NCI-H345 treated with DMSO at 0.1 percent for 48 hours (cell line): ENCODE data around the gene PRTFDC1.
"Not testable (repeated sequence)": the region's sequence is repeated elsewhere in the genome, so short reads cannot be mapped to it uniquely, and the experiment has no call there.

ENCODE experiments used
- DNase-seq: peaks from one replicate; lab custom pipeline; 2025; ENCODE audit not compliant: unreplicated experiment; lab: John Stamatoyannopoulos, UW

PRTFDC1 gene

DNA sequence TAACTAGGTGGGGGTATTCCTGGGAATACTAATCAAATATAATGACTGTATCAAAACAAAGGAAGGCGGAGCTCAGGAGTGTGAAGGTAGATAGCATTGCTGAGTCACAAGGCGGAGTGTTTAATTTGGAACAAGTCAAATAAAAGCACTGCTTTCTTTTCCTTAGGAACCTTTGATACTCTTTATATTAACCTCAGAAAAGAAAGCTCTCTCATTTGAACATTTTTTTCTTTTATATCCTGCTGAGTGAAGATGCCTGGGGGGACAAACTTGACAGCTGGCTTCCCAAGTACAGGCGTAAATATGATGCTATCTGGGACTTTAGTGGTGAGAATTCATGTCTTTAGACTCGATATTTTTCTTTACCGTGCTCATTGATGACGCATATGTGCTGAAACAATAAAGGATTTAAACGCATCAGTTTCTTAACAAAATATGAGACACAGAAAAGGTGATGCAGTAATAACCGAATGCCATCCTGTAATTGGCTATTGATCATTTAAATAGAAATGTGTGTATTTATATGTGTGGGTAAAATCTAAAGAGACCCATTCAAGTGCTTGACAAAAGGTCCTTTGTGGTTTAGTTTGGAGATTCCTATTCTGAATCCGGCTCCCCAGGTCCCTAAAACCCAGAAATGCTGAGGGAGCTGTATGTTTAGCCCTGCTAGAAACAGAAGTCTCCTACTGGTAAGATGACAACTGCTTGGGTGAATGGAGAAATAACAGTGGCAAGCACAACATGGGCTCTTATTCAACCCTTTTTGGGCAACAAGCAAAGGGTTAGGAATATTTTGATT is 102.7 kb downstream of the PRTFDC1 start:
- DNase-seq: peak; percentile 30

GRCh38 chr10:24849051-24849450 is 103.4 kb downstream of the PRTFDC1 start:
- DNase-seq: no peak

- no peak for DNase-seq
These were observed 104.2 kb downstream of the PRTFDC1 start for GRCh38 chr10:24848195-24848594.

DNA sequence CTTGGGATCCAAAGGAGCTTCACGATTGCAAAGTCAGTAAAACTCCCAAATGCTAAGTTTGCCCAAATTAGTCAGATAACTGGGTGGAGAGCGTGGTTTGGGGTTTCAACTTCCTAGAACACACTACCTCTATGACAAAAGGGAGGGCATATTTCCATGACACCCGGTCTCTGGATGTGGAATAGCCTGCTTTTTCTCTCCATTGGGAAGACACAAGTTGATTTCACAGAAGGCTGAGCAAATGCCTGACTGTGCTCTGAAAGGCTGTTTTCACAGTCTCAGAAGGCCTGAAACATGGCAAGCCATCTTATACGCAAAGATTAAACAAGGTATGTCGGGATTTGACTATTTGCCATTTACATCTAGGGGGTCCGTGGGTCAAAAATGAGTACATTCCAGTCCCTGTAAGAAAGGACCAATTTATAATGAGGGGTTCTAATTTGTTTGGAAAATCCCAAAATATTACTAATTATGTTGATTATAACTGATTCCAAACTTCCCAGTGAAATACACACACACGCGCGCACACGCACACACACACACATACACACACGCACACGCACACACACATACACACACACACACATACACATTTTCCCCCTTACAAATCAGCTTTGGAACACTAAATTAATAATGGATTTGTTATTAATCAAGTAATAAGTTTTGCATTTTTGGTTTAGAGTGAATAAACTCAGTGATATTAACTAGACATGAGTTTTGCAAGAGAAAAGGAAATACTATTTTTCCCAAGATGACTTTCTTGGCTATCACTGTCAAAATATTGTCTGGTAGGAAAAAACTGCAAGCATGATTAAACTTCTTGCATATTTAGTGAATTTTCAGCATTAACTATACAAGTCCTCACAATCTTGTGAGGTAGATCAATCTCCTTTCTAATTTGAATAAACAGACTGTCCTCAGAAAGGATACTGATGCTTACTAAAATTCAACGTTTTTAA is 105.0 kb downstream of the PRTFDC1 start:
- no peak for DNase-seq

DNA sequence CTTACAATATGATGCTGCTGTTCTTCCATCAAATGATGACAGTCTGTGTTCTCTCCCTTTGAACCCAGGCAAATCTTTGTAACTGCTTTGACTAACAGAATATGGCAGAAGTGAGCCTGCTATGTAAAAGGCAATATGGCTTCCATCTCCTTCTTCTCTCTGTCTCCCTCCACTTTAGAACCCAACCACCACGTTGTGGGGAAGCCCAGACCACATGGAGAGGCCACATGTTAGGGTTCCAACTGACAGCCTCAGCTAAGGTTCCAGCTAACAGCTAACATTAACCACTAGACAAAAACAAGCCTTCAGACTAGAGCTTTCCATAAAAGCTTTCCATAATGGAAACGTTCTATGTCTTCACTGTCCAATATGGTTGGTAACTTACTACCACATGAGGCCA is 107.7 kb downstream of the PRTFDC1 start:
- no peak for DNase-seq

- DNase-seq: no peak
These were observed 109.2 kb downstream of the PRTFDC1 start for GRCh38 chr10:24843256-24843655.

DNA sequence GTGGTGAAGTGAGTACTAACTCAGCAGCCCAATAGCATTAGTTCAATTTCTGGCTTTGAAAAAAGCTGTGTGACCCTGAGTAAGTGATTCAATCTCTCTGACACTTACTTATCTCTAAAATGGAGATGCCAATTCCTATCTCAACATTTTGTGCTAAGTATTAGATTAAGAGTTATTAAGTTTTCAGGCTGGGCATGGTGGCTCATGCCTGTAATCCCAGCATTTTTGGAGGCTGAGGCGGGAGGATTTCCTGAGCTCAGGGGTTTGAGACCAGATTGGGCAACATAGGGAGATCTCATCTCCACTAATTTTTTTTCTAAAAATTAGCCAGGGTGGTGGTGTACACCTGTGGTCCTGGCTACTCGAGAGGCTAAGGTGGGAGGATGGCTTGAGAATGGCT is 109.5 kb downstream of the PRTFDC1 start:
- DNase-seq: no peak

GRCh38 chr10:24841530-24841929 is 110.9 kb downstream of the PRTFDC1 start:
- DNase-seq: no peak

DNA sequence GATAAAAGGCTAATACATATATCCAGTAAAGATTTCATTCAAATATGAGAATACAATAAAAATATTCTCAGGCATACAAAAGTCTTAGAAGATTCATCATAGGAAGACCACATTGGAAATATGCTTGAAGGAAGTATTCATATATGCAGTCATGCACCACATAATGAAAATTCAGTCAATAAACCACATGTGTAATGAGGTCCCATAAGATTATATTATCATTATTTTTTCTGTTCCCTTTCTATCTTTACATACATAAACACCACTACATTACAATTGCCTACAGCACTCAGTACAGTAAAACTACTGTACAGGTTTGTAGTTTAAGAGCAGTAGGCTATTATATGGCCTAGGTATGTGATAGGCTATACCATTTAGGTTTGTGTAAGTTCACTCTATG is 111.6 kb downstream of the PRTFDC1 start:
- no peak for DNase-seq

- not testable (repeated sequence) for DNase-seq
These were observed 114.6 kb downstream of the PRTFDC1 start for GRCh38 chr10:24837781-24838180.

DNA sequence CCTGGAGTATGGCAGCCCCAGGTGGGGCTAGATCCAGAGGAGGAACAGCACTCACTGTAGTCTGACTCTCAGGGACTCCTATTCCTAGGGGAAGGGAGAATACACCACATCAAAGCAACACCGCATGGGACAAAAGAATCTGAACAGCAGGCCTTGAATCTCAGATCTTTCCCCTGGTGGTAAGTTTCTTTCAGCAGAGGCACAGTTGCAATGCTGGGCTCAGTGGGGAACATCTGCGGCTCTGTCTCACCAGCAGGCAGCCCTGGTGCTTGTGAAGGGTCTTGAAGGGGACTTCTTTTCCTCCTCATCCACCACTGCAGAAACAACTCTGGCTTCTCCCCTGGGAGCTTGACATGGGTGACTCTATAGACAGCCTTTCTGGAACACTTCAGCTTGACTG is 117.5 kb downstream of the PRTFDC1 start:
- no peak for DNase-seq

DNA sequence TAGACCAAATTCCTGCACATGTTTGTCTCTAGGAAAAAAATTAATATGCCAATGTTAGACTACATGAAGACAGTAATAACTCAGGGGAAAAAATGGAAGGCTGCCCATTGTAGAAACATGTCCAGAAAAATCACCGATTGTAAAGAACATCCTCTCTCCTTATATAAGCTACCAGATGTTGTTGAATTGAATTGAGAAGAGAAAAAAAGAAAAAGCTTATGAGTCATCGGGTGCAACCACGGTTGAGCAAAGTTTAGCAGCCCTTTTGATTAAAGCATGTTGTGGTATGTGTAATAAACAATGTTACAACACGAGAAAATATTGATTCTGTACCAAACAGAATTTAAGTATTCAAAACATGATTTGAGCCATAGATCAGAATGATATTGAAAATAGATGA is 126.4 kb downstream of the PRTFDC1 start:
- no peak for DNase-seq

GRCh38 chr10:24825551-24825950 is 126.9 kb downstream of the PRTFDC1 start:
- no peak for DNase-seq

- no peak for DNase-seq
These were observed 127.9 kb downstream of the PRTFDC1 start for GRCh38 chr10:24824536-24824935.

DNA sequence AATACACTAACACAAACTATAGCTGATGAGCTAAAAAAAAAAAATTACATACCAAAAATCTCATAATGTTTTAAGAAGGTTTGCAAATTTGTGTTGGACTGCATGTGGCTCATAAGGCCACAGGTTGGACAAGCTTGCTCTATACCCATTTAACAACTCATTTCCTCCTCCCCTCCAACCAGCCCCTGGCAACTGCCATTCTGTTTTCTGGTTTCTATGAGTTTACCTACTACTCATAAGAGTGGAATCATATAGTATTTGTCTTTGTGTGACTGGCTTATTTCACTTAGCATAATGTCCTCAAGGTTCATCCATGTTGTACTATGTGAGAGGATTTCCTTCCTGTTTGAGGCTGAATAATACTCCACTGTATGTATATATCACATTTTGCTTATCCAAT is 128.3 kb downstream of the PRTFDC1 start:
- DNase-seq: no peak

DNA sequence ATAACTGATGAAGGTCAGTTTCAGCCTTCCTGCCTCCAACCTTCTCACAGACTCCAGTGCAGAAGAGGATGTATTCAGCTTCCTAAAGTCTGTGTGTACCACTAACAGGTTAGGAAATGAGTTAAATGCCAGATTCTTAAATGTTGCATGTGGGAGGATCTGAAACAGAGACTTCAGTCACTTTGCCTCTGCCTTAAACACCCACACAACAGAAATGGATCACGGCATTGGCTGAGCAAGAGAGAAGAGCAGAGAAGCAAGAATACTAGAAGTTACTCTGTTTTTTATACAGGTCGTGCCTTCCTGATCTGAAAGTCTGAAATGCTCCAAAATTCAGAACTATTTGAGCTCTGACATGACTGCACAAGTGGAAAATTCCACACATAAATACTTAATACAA is 129.8 kb downstream of the PRTFDC1 start:
- no peak for DNase-seq

- DNase-seq: no peak
These were observed 130.4 kb downstream of the PRTFDC1 start for GRCh38 chr10:24821986-24822385.

DNA sequence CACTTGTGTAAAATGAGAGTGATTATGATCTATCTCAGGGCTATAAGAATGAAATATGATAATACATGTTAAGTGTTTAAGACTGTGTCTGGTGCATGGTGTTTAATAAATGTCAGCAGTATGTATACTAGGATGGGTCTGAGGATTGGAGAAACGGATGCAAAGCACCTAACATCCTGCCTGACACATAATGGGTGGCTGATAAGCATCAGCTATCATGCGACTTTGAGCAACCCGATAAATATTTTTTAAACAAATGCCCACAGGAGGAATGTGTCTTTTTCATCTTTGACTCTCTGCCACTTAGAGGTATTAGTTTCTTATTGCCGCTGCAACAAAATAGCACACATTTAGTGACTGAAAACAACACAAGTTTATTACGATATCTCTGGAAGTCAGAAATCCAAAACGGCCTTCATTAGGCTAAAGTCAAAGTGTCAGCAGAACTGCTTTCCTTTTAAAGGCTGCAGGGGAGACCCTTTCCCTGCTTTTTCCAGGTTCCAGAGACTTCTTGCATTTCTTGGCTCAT is 135.5 kb downstream of the PRTFDC1 start:
- no peak for DNase-seq

DNA sequence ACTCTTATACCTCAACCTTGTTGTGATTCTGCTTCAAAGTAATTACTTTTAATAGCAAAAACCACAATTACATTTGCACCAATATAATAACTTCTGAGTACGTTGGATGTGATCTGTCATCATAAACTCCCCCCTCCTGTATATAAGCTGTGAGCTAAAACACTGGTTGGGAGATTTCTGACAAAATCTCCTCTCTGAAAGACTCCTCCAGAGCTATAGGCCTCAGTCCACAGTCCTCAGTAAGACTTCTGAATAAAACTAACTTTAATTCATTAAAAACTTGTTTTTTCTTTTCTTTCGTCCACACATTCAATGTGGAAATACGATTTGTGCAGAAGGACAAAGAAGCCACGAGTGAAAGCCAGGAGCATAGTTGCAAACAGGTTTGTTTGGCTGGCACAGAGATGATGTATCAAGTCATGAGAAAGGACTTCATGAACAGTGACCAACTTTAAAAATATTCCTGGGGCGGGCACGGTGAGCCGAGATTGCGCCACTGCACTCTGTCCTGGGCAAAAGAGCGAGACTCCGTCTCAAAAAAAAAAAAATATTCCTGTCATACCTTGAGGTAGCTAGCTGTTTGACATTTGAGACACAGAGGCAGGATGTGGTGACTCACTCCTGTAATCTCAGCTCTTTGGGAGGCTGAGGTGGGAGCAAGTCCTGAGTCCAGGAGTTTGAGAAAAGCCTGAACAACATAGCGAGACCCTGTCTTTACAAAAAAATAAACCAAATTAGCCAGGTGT is 137.7 kb downstream of the PRTFDC1 start:
- no peak for DNase-seq

DNA sequence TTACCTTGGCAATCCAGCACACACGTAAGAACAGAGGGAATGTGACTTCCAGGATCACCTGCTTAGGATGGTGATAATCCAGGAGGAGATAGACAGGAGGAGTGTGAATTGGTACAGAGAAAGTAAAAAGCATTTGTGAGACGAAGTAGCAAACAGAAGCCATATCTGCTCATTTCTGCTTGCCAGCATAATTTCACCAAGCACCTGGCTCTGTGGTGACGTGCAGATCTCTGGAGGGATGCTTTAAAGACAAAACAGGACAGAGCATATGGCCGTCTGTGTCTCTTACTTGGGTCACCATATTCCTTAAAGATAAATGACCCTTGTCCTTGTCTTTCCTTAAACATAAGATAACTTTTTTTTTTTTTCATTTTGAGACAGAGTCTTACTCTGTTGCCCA is 138.6 kb downstream of the PRTFDC1 start:
- DNase-seq: no peak

- DNase-seq: no peak
These were observed 146.1 kb downstream of the PRTFDC1 start for GRCh38 chr10:24806262-24806661.
